MM.1S (cell line): ENCODE data around the gene GAL.

Experiments used
- DNase-seq: peaks from one replicate; pipeline ENCODE4 v3.0.0-alpha.2; 2015
- H2AFZ ChIP-seq: fragments of 300-600 bp; sonication (generic); 2 replicates; pipeline ENCODE4 v1.6.0; 2016; ENCODE audit warnings: antibody characterized with exemption, low read length
- H3F3A ChIP-seq: fragments of 300-600 bp; sonication (generic); 2 replicates; pipeline ENCODE4 v1.6.1; 2016; ENCODE audit warnings: mild to moderate bottlenecking, antibody characterized with exemption, low read length, moderate library complexity, mixed read lengths; ENCODE audit not compliant: insufficient read depth
- H3K27ac ChIP-seq: fragments of 300-600 bp; sonication (generic); 2 replicates; pipeline ENCODE4 v1.5.1; 2016; ENCODE audit warnings: mild to moderate bottlenecking, low read length
- H3K27me3 ChIP-seq: fragments of 300-600 bp; sonication (generic); replicated peaks from 2 replicates; pipeline ENCODE4 v1.6.0; 2016; ENCODE audit warnings: low read length; ENCODE audit not compliant: insufficient read depth
- H3K36me3 ChIP-seq: fragments of 300-600 bp; sonication (generic); replicated peaks from 2 replicates; pipeline ENCODE4 v1.6.1; 2016; ENCODE audit warnings: mild to moderate bottlenecking, low read length, mixed read lengths; ENCODE audit not compliant: insufficient read depth
- H3K4me1 ChIP-seq: fragments of 300-600 bp; sonication (generic); 2 replicates; pipeline ENCODE4 v1.6.1; 2016; ENCODE audit warnings: low read length, mixed read lengths
- H3K4me2 ChIP-seq: fragments of 300-600 bp; sonication (generic); 2 replicates; pipeline ENCODE4 v1.6.0; 2016; ENCODE audit warnings: low read depth, low read length
- H3K4me3 ChIP-seq: fragments of 300-600 bp; sonication (generic); 2 replicates; pipeline ENCODE4 v1.5.1; 2016; ENCODE audit warnings: low read length, mixed read lengths
- H3K79me2 ChIP-seq: fragments of 300-600 bp; sonication (generic); 2 replicates; pipeline ENCODE4 v1.6.1; 2016; ENCODE audit warnings: mixed run types, low read length, mixed read lengths
- H3K9ac ChIP-seq: fragments of 300-600 bp; sonication (generic); 2 replicates; pipeline ENCODE4 v1.6.1; 2016; ENCODE audit warnings: low read length, mixed read lengths
- H3K9me2 ChIP-seq: fragments of 300-600 bp; sonication (generic); replicated peaks from 2 replicates; pipeline ENCODE4 v1.6.1; 2016; ENCODE audit warnings: mild to moderate bottlenecking, low read length, mixed read lengths; ENCODE audit not compliant: insufficient read depth
- H3K9me3 ChIP-seq: fragments of 300-600 bp; sonication (generic); replicated peaks from 2 replicates; pipeline ENCODE4 v1.6.1; 2016; ENCODE audit warnings: mild to moderate bottlenecking, low read length, mixed read lengths; ENCODE audit not compliant: insufficient read depth
- H4K20me1 ChIP-seq: fragments of 300-600 bp; sonication (generic); 2 replicates; pipeline ENCODE4 v1.6.1; 2016; ENCODE audit warnings: mild to moderate bottlenecking, low read length, moderate library complexity, mixed read lengths; ENCODE audit not compliant: insufficient read depth
- EZH2 ChIP-seq: fragments of 300-600 bp; sonication (generic); optimal IDR thresholded peaks from 2 replicates; pipeline ENCODE3; 2017; ENCODE audit warnings: low read depth, mild to moderate bottlenecking, antibody characterized with exemption, low read length, mixed read lengths
- EZH2phosphoT487 ChIP-seq: fragments of 300-600 bp; sonication (generic); IDR thresholded peaks from 2 replicates; pipeline ENCODE4 v1.6.1; 2018; ENCODE audit warnings: antibody characterized with exemption, low read length
- TF ChIP-seq, protein P1 (sequence below): fragments of 300-600 bp; sonication (generic); IDR thresholded peaks from 2 replicates; pipeline ENCODE4 v1.5.1; 2016; ENCODE audit warnings: antibody characterized with exemption, low read length, mixed read lengths

GAL gene

DNA sequence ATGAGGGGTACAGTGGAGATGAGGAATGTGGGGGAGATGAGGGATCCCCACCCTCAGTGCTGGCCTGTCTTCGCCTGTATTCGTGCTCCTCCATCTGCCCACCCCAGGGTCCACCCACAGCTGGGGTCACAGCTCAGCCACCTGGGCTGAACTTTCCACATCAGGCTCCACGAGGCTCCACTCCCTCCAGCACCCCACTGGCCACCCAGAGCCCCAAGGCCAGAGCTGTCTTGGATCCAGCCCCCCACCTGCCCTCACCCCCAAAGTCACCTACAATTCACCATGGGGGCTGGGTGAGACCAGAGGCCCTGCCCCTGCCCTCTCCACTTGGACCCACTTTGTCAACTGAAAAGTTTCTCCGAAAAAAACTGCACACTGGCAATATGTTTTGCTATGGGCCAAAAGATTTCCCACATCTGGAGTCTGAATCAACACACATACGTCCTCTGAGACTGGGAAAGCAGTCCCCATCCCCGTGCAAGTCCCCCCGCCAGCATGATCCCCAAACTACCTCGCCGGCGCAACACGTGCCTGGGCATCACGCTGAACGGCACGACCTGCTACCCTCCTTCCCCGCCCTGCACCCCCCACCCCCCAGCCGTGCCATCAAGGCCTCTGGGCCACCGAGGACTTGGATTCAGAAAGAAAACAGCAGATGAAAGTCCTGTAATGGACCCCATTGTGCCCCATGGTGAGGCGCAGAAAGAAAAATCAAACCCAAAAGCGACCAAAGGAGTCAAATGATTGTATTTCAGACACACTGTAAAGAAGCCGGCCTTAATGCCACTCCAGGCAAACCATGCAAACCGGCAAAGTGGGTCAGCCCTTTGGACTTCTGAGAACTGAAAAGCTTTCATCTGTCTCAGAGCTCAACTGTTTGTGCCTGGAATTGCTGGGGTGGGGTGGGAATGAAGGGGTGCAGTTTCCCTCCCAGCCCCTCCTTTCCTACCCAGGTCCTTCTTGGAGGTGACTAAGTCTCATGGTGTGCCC is 16.5 kb upstream of the GAL start:
- Histone ChIP-seq H3K9ac (no peak overlapping the region), H3K36me3 (no peaks in the 10 kb centered on the region), H3K9me2 (no peaks in the 10 kb centered on the region), H3F3A (no peaks in the 10 kb centered on the region), H4K20me1 (no peaks in the 10 kb centered on the region), H3K4me3 (no peak overlapping the region), H2AFZ (no peak overlapping the region), H3K79me2 (no peaks in the 10 kb centered on the region), H3K4me1 (peaks cover 10% of the 10 kb centered on the region), H3K27me3 (peaks cover 37% of the 10 kb centered on the region), H3K9me3 (no peaks in the 10 kb centered on the region), H3K4me2 (no peak overlapping the region), H3K27ac (no peak overlapping the region)
- DNase-seq: no peak
- no peak for TF ChIP-seq EZH2phosphoT487
- TF ChIP-seq, protein P1, sequence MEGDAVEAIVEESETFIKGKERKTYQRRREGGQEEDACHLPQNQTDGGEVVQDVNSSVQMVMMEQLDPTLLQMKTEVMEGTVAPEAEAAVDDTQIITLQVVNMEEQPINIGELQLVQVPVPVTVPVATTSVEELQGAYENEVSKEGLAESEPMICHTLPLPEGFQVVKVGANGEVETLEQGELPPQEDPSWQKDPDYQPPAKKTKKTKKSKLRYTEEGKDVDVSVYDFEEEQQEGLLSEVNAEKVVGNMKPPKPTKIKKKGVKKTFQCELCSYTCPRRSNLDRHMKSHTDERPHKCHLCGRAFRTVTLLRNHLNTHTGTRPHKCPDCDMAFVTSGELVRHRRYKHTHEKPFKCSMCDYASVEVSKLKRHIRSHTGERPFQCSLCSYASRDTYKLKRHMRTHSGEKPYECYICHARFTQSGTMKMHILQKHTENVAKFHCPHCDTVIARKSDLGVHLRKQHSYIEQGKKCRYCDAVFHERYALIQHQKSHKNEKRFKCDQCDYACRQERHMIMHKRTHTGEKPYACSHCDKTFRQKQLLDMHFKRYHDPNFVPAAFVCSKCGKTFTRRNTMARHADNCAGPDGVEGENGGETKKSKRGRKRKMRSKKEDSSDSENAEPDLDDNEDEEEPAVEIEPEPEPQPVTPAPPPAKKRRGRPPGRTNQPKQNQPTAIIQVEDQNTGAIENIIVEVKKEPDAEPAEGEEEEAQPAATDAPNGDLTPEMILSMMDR: no peak
- no peak for TF ChIP-seq EZH2

DNA sequence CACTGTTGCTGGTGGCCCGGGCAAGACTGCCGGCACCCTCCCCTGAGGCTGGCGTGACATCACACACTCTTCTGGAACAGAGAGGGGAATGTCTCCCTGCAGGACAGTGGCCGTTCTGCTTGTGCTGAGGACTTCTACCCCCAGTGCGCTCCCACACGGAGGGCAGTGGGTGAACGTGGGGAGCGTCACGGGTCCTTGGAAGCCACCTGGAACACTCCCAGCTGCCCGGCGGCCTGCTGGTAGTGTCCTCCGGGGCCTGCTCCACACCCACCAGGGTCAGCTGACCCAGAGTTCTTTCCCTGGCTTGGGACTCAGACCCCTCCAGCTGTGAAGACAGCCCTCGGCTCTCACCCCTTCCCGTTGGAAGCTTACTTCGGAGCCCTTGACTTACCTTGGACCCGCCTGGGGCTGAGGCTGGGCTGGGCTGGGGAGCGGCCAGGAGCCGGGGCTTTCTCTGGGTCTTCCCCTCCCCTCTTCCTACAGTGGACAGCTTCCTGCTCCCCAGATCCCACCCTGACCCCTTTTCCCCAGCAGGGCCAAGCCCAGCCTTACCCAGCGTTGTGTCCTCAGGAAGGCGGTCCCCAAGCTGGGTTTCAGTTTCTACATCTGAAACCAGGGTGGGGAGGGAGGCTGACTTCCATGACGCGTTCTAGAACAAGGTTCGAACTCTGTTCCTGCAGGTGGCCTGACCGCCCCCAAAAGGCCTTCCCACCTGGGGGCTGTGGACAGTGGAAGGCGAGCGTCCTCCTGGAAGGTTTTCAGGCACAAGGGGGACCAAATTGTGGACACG is 14.8 kb upstream of the GAL start:
- Histone ChIP-seq H3K4me3 (peak overlapping the region; percentile 27; the same call in 1 of the 2 replicates), H2AFZ (peak overlapping the region; percentile 67), H3K4me1 (peaks cover 10% of the 10 kb centered on the region), H3K36me3 (no peaks in the 10 kb centered on the region), H3K9ac (no peak overlapping the region), H3K4me2 (peak overlapping the region; percentile 62), H3K27ac (no peak overlapping the region), H3K79me2 (no peaks in the 10 kb centered on the region), H3K9me3 (no peaks in the 10 kb centered on the region), H3F3A (no peaks in the 10 kb centered on the region), H3K27me3 (peaks cover 39% of the 10 kb centered on the region), H3K9me2 (no peaks in the 10 kb centered on the region), H4K20me1 (no peaks in the 10 kb centered on the region)
- peak; percentile 18 for DNase-seq
- TF ChIP-seq EZH2: no peak
- TF ChIP-seq EZH2phosphoT487: no peak
- TF ChIP-seq, protein P1: no peak

DNA sequence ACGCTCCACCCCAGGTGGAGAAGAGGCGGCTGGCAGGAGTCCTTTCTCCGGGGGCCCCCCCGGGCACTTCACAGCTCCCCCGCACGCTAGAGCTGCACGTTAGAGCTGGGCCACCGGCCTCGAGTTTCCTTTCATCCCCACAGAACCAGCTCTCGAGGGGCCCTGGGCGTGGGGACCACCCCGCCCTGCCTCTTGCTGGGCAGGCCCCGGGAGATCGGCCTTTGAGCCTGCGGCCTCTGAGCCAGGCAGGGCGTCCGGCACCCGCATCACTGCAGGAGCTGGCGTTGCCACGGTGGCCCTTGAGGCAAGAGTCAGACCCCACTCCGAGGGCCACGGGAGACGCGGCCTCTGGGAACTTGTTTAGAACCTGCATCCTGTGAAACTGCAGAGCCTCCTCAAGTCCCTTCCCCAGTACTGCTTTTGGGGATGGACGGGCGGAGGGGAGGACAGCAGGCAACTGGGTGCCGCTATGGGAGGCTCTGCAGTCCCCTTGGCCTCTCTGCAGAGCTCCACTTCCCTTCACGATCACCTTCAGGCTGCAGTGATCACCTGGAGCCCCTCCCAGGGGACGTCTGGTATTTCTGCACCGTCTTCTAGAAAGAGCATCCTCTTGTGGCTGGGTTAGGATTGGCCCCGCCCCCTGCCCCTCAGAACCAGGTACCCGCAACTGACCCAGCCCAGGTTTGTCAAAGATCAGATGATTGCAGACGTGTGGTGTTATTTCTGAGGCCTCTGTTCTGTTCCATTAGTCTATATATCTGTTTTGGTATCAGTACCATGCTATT is 13.9 kb upstream of the GAL start:
- Histone ChIP-seq H3K9me3 (no peaks in the 10 kb centered on the region), H3K4me2 (peak overlapping the region; percentile 62)
- DNase-seq: no peak

More for the DNA sequence above, 13.9 kb upstream of the GAL start:
- no peaks in the 10 kb centered on the region for H4K20me1 ChIP-seq
- peaks cover 10% of the 10 kb centered on the region for H3K4me1 ChIP-seq
- H3K27me3 ChIP-seq: peaks cover 33% of the 10 kb centered on the region
- H3K9ac ChIP-seq: no peak overlapping the region
- no peaks in the 10 kb centered on the region for H3F3A ChIP-seq
- no peaks in the 10 kb centered on the region for H3K9me2 ChIP-seq
- no peaks in the 10 kb centered on the region for H3K79me2 ChIP-seq
- H3K4me3 ChIP-seq: peak overlapping the region; percentile 27; the same call in 1 of the 2 replicates
- TF ChIP-seq EZH2phosphoT487 (no peak), EZH2 (no peak)
- TF ChIP-seq, protein P1: no peak
- H3K27ac ChIP-seq: no peak overlapping the region
- H3K36me3 ChIP-seq: no peaks in the 10 kb centered on the region
- peak overlapping the region; percentile 67; the same call in 1 of the 2 replicates for H2AFZ ChIP-seq
